HG02763 (cell line): ENCODE data around the gene GRIK4.

Source experiments
- ATAC-seq: cut with Tn5 transposase; IDR thresholded peaks from one replicate; pipeline ENCODE4 v1.9.1; 2021; ENCODE audit warnings: mild to moderate bottlenecking, moderate library complexity; ENCODE audit not compliant: unreplicated experiment

The GRIK4 gene

DNA sequence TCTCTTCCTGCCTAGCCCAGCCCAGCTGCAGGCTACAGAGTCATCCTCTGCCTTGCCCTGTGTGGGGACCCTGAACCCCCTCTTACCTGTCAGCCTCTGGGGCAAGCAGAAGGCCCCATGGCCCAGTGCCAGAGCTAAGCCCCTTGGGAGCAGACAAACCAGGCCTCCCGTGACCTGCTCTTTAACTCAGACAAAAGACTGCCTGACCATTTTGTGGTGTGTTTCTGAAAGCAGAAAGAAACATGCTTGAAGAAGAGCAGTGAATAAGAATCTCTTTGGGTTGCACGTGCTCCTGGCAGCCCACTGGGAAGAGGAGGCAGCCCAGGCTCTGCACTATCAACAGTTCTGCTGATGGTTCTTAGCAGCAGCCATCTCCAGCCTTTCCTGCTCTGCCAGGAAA is 118.6 kb downstream of the GRIK4 start:
- no peak for ATAC-seq

GRCh38 chr11:120632579-120632978 is 121.0 kb downstream of the GRIK4 start:
- ATAC-seq: no peak

GRCh38 chr11:120633616-120634393 is 122.3 kb downstream of the GRIK4 start:
- ATAC-seq: no peak

DNA sequence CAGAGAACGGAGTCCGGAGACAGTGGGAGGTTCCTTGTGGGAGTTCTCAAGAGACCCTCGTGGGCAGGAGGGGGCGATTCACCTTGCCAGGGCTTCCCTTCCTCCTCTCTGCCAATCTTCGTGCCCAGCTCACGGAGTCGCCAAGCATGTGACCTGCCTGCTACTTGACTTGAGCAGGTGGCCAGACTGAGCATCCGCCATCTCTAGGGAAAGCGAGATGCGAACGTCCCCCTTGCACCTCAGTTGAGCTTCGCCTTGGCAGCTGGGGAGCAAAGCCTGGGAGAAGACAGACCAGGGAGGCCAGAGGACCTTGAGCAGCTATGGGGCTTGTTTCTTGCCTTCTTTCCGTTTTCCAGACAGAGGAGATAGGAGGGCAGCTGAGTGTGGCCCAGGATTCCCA is 123.2 kb downstream of the GRIK4 start:
- ATAC-seq: no peak

GRCh38 chr11:120635136-120635810 is 123.7 kb downstream of the GRIK4 start:
- ATAC-seq: no peak

GRCh38 chr11:120637131-120637530 is 125.6 kb downstream of the GRIK4 start:
- ATAC-seq: no peak

DNA sequence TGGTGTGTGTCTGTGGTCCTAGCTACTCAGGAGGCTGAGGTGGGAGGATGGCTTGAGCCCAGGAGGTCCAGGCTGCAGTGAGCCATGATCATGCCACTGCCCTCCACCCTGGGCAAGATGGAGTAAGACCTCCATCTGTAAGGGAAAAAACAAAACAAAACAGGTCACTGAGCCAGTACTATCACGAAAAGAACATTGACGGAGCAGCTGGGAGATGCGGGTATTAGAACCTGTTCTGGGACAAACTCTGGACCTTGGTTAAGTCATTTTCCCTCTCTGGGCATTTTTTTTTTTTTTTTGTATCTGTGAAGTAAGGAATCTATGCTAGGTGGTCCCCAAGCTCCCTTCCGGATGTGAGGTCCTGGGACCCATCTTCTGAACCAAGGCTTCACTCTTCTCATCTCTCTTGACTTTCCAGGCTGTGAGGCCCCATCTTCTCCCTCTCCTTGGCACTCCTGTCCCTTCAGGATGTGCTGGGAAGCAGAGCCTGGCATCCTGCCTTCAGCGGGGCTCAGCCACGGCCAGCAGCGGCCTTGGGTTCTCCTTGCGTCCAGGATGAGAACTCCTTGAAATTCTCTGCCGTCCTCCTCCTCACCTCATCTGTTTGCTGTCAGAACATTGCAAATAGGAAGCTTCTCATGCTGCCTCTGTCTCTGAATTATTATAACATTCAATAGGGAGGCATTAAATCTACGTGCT is 130.8 kb downstream of the GRIK4 start:
- ATAC-seq: no peak

- no peak for ATAC-seq
Measured at GRCh38 chr11:120643284-120643683, 131.7 kb downstream of the GRIK4 start.

GRCh38 chr11:120645639-120646038 is 134.1 kb downstream of the GRIK4 start:
- ATAC-seq: no peak

DNA sequence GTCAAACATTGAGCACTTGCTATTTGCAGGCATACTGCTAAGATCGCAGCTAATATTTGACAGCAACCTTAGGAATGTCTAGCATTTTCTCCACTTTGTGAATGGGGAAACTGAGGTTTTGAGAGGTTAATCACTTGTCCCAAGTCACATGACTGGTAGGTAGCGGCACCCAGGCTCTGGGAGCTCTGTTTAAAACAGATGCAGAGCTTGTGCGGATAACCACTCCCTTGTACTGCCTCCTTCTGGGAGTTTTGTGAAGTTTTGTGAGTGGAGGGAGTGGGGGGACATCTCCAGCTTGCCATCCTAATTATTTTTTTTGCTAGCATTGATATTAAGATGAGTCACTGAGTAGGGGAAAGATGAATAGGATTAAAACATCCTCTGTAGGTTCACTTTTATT is 134.7 kb downstream of the GRIK4 start:
- ATAC-seq: no peak

- no peak for ATAC-seq
Measured at GRCh38 chr11:120647681-120648080, 136.1 kb downstream of the GRIK4 start.

DNA sequence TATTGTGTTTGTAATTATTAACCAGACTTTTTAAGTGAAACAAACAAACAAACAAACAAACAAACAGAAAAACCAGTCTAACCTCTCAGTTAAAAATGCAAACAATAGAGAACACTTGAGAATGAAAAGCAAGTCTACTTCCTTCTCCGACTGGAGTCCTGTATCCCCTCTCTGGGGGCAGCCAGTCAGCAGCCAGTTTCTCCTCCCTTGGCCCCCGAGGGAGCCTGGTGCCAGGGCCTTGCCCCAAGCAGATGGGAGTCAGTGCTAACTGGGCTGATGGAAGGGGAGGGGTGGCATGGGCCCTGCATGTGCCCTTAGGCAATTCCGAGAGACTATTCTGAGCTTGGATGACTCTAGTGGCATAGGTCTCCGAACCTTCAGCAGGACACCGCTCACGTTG is 137.2 kb downstream of the GRIK4 start:
- ATAC-seq: no peak

DNA sequence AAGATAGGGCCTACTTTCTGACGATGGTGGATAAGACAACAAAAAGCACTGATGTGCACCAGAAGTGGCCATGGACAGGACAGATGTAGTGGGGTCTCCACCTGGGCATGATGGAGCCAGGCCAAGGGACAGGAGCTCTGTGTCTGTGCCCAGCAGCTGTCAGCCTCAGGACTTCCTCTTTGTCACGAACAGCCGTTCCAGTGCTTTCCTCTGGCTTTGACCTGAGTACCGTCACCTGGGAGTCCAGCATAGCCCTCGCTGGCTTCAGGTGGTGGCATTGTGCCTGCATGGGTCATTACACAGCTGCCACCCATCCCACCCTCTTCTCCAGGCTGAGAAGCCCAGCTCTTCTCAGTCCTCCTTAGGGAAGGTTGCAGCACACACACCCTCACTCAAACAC is 137.8 kb downstream of the GRIK4 start:
- no peak for ATAC-seq

- ATAC-seq: no peak
Measured at GRCh38 chr11:120651396-120651795, 139.8 kb downstream of the GRIK4 start.

DNA sequence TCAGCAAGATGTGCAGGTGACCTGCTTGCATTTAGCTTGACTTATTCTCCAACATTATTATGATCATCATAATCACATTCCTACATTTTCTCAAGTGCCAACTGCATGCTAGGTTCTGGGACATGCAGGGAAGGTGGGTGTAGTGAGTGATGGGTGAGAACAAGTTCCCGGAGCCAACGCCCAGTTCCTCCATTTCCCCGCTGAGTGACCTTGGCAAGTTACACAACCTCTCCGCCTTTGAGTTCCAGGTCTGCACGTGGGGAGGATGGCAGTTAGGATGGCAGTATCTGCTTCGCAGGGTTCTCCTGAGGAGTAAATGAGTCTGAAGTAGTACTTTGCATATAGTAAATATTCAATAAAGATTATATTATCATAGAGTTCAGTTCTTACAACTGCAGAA is 140.3 kb downstream of the GRIK4 start:
- ATAC-seq: no peak

GRCh38 chr11:120652705-120653335 is 141.3 kb downstream of the GRIK4 start:
- no peak for ATAC-seq

DNA sequence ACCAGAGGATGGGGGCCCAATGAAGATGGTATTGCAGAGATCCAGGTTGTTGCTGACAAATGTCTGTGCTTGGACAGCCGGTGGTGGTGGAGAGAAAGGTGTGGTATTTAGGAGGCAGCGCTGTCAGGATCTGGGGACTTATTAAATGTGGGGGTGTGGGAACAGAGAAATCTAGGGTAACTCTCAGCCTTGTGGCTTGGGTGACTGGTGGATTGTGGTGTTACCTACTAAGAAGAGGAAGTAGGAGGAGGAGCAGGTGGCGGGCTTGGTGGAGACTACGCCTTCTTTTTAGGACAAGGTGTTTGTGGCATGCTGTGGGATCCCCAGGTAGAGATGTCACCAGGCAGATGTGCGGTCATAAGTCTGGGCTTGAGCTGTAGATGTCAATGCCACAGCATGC is 144.0 kb downstream of the GRIK4 start:
- ATAC-seq: no peak

GRCh38 chr11:120657306-120658070 is 145.9 kb downstream of the GRIK4 start:
- no peak for ATAC-seq

- no peak for ATAC-seq
Measured at GRCh38 chr11:120658071-120658423, 146.5 kb downstream of the GRIK4 start.

GRCh38 chr11:120659076-120659475 is 147.5 kb downstream of the GRIK4 start:
- ATAC-seq: no peak

DNA sequence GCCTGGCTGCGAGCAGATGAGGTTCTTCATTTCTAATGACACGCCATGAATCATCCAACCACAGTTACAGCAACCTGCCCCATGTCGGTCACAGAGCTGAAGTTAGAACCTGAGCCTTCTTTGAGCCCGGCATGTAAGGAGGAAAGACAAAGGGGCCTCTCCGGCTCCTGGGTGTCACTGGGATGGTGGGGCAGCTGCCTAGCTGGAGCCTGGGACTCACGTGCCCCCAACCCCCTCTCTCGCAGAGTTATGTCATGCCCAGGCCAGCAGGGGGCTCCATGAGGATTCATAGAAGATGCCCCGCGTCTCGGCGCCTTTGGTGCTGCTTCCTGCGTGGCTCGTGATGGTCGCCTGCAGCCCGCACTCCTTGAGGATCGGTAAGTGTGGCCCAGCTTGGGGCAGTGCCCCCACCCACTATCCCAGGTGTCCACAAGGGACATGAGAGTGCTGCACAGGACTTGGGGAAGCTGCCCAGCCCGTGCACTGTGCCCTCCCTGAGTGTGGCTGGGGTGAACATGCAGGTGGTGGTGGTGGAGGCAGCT is 148.5 kb downstream of the GRIK4 start:
- no peak for ATAC-seq
